Suprapubic skin (tissue), 3 donors: ENCODE data around the gene IGFLR1.

Source experiments
- POLR2A ChIP-seq, 2 donors: fragments of 450-650 bp; IDR thresholded peaks; one replicate each; pipeline ENCODE4 v1.6.1; 2017; ENCODE audit warnings: antibody characterized with exemption in 2 of 2, mild to moderate bottlenecking in 2 of 2, moderate library complexity in 2 of 2
- TF ChIP-seq, protein P1 (sequence below), 2 donors: fragments of 200-600 bp in 1 of 2; fragments of 450-650 bp in 1 of 2; sonication (generic) in 1 of 2; IDR thresholded peaks; one replicate each; pipeline ENCODE4 v1.5.1; 2016 to 2019; ENCODE audit warnings: antibody characterized with exemption in 2 of 2, mild to moderate bottlenecking in 1 of 2, moderate library complexity in 1 of 2

DNA sequence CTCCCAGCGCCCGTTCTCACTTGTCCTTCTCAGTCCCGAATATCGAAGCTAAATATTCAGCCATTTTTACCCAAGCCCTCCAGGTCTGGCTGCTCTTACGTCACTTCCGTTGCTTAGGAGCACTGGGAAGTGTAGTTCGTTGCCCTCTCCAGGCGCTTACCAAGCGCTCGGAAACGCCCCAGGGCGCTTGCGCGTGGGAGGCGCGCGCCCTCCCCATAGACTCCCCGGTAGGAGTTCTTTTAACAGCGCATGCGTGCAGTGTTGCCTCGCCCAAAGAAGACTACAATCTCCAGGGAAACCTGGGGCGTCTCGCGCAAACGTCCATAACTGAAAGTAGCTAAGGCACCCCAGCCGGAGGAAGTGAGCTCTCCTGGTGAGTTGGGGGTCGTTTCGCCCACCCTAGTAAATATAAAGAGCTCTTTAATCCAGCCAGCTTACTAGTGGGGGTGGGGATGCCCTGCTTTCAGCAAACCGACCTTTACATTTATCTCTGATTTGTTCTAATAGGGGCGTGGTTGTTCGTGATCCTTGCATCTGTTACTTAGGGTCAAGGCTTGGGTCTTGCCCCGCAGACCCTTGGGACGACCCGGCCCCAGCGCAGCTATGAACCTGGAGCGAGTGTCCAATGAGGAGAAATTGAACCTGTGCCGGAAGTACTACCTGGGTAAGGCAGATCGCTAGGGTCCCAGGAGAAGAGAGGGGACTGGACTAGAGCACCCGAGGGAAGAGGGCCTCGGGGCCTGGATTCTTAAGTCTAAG lies 3.3 kb upstream of the IGFLR1 start, which contains the start of the genes PSENEN and U2AF1L4:
- TF ChIP-seq, protein P1, sequence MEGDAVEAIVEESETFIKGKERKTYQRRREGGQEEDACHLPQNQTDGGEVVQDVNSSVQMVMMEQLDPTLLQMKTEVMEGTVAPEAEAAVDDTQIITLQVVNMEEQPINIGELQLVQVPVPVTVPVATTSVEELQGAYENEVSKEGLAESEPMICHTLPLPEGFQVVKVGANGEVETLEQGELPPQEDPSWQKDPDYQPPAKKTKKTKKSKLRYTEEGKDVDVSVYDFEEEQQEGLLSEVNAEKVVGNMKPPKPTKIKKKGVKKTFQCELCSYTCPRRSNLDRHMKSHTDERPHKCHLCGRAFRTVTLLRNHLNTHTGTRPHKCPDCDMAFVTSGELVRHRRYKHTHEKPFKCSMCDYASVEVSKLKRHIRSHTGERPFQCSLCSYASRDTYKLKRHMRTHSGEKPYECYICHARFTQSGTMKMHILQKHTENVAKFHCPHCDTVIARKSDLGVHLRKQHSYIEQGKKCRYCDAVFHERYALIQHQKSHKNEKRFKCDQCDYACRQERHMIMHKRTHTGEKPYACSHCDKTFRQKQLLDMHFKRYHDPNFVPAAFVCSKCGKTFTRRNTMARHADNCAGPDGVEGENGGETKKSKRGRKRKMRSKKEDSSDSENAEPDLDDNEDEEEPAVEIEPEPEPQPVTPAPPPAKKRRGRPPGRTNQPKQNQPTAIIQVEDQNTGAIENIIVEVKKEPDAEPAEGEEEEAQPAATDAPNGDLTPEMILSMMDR (IDR thresholded peaks at IDR 0.05) = no peak
- peak in 1 of 2 donors; percentile 22 for TF ChIP-seq POLR2A (IDR thresholded peaks at IDR 0.05)
